Activated T-cell treated with anti-CD3 and anti-CD28 coated beads, Interleukin-2, amount 50 U/mL, for 48 hours (primary cell): ENCODE measurements around the gene ITGA11.

Experiments
- DNase-seq, 2 experiments: peaks; one replicate each; pipeline ENCODE4 v3.0.0-alpha.2; 2020

ITGA11 gene

GRCh38 chr15:68304589-68305337, 127.2 kb downstream of the ITGA11 start:
- peak in 1 of 2 experiments; percentile 14 for DNase-seq

GRCh38 chr15:68303560-68304436, 128.2 kb downstream of the ITGA11 start:
- DNase-seq: peak in 1 of 2 experiments; percentile 12

GRCh38 chr15:68303134-68303533, 128.8 kb downstream of the ITGA11 start:
- peak in 1 of 2 experiments; percentile 14 for DNase-seq

GRCh38 chr15:68302729-68303128, 129.2 kb downstream of the ITGA11 start:
- DNase-seq: peak in 1 of 2 experiments; percentile 1

GRCh38 chr15:68301301-68301700, 130.7 kb downstream of the ITGA11 start:
- peak in 1 of 2 experiments; percentile 12 for DNase-seq

- DNase-seq: peak in 1 of 2 experiments; percentile 1
Measured at GRCh38 chr15:68300115-68300940, 131.6 kb downstream of the ITGA11 start.

GRCh38 chr15:68299436-68299835, 132.5 kb downstream of the ITGA11 start:
- no peak for DNase-seq

GRCh38 chr15:68298882-68299381, 133.0 kb downstream of the ITGA11 start:
- DNase-seq: no peak

GRCh38 chr15:68298336-68298735, 133.6 kb downstream of the ITGA11 start:
- no peak for DNase-seq

- DNase-seq: no peak
Measured at GRCh38 chr15:68295014-68295805, 136.8 kb downstream of the ITGA11 start.

- no peak for DNase-seq
Measured at GRCh38 chr15:68292967-68293366, 139.0 kb downstream of the ITGA11 start.

- no peak for DNase-seq
Measured at GRCh38 chr15:68292157-68292781, 139.7 kb downstream of the ITGA11 start.

- DNase-seq: no peak
Measured at GRCh38 chr15:68290715-68291114, 141.2 kb downstream of the ITGA11 start.

GRCh38 chr15:68289621-68290352, 142.2 kb downstream of the ITGA11 start:
- DNase-seq: no peak

GRCh38 chr15:68289057-68289456, 142.9 kb downstream of the ITGA11 start:
- no peak for DNase-seq

GRCh38 chr15:68286256-68286655, 145.7 kb downstream of the ITGA11 start:
- DNase-seq: no peak

- DNase-seq: no peak
Measured at GRCh38 chr15:68285259-68285980, 146.5 kb downstream of the ITGA11 start.

GRCh38 chr15:68284616-68285258, 147.2 kb downstream of the ITGA11 start:
- DNase-seq: no peak

GRCh38 chr15:68283401-68283800, 148.6 kb downstream of the ITGA11 start:
- DNase-seq: no peak
